ENCODE results near the gene BCAM.

DNA sequence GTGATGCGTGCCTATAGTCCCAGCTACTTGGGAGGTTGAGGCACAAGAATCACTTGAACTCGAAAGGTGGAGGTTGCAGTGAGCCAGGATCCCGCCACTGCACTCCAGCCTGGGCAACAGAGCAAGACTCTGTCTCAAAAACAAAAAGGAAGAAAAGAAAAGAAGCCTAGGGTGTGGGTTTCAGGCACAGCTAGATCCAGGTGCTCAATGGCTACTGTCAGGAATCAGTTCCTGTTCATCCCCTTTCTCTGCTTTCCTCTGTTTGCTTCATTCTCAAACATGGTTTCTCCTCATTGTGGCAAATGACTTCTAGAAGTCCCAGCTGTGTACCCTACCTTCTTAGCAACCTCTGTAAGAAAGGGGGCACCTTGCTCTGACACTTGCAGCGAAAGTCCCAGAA lies 25.4 kb upstream of the BCAM start:
- TF ChIP-seq POLR2AphosphoS5 (IDR thresholded peaks at IDR 0.05; ENCODE audit: low read depth, low read length) (no peak), TAF1 (IDR thresholded peaks at IDR 0.05; ENCODE audit: borderline replicate concordance, insufficient read depth, low read length) (no peak), SIN3A (IDR thresholded peaks at IDR 0.05; ENCODE audit: borderline replicate concordance, insufficient read depth, low read length) (no peak)
- TF ChIP-seq, protein P1, sequence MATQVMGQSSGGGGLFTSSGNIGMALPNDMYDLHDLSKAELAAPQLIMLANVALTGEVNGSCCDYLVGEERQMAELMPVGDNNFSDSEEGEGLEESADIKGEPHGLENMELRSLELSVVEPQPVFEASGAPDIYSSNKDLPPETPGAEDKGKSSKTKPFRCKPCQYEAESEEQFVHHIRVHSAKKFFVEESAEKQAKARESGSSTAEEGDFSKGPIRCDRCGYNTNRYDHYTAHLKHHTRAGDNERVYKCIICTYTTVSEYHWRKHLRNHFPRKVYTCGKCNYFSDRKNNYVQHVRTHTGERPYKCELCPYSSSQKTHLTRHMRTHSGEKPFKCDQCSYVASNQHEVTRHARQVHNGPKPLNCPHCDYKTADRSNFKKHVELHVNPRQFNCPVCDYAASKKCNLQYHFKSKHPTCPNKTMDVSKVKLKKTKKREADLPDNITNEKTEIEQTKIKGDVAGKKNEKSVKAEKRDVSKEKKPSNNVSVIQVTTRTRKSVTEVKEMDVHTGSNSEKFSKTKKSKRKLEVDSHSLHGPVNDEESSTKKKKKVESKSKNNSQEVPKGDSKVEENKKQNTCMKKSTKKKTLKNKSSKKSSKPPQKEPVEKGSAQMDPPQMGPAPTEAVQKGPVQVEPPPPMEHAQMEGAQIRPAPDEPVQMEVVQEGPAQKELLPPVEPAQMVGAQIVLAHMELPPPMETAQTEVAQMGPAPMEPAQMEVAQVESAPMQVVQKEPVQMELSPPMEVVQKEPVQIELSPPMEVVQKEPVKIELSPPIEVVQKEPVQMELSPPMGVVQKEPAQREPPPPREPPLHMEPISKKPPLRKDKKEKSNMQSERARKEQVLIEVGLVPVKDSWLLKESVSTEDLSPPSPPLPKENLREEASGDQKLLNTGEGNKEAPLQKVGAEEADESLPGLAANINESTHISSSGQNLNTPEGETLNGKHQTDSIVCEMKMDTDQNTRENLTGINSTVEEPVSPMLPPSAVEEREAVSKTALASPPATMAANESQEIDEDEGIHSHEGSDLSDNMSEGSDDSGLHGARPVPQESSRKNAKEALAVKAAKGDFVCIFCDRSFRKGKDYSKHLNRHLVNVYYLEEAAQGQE (IDR thresholded peaks at IDR 0.05; ENCODE audit: insufficient read depth in 1 of 2, low read depth in 2 of 2, low read length in 2 of 2) = no peak
